Measurements from ENCODE around the gene TBC1D26.
A peak's percentile ranks its signal among the peaks of the same experiment; 100 is the strongest.
"Not testable (repeated sequence)": the region's sequence is repeated elsewhere in the genome, so short reads cannot be mapped to it uniquely, and the experiment has no call there.

The TBC1D26 gene

DNA sequence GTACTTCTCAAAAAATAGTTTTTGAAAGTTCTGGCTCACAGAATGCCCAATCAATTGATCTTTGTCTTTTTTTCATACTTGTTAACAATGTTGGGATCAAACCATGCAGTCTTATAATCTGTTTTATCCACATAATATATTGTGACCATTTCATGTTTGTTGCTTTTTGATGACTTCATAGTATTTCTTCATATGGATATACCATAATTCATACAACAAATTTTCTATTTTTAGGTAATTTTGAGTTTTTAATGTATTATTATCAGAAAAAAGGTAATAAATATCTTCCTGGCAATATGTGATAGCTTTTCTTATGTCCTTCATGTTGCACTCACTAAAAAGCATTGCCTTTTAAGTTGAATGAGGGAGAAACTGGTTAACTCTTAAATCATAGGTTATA lies 44.8 kb downstream of the TBC1D26 start:
- Mint-ChIP-seq H3K4me3 (no peak overlapping the region), H3K4me1 (ENCODE audit: low read depth in 2 of 2) (no peaks in the 10 kb centered on the region), H3K36me3 (ENCODE audit: insufficient read depth) (no peaks in the 10 kb centered on the region), H3K27me3 (peaks cover 20 to 35% of the 10 kb centered on the region in 2 donors), H3K9me3 (peaks cover 8 to 17% of the 10 kb centered on the region in 2 donors), H3K27ac (no peak overlapping the region)
- ATAC-seq (replicated peaks) (no peak), DNase-seq (no peak)

DNA sequence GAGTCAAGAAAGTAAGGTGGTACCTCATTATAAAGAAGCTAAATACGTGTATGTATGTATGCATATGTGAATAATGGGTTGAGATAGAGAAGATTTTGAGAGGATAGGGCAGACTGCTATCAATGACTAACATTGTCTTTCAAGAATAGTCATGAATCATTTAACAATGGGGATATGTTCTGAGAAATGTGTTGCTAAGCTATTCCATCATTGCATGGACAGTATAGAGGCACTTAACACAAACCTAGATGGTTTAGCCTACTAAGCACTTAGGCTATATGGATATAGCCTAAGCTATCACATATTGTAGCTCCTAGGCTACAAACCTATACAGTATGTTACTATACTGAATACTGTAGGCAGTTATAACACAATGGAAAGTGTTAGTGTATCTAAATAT lies 45.2 kb downstream of the TBC1D26 start:
- H3K27me3 Mint-ChIP-seq: peaks cover 24 to 39% of the 10 kb centered on the region in 2 donors
- peaks cover 8 to 17% of the 10 kb centered on the region in 2 donors for H3K9me3 Mint-ChIP-seq
- ATAC-seq (replicated peaks): no peak
- H3K4me3 Mint-ChIP-seq: no peak overlapping the region
- no peak for DNase-seq
- H3K4me1 Mint-ChIP-seq (ENCODE audit: low read depth in 2 of 2): no peaks in the 10 kb centered on the region
- no peaks in the 10 kb centered on the region for H3K36me3 Mint-ChIP-seq (ENCODE audit: insufficient read depth)
- H3K27ac Mint-ChIP-seq: no peak overlapping the region

DNA sequence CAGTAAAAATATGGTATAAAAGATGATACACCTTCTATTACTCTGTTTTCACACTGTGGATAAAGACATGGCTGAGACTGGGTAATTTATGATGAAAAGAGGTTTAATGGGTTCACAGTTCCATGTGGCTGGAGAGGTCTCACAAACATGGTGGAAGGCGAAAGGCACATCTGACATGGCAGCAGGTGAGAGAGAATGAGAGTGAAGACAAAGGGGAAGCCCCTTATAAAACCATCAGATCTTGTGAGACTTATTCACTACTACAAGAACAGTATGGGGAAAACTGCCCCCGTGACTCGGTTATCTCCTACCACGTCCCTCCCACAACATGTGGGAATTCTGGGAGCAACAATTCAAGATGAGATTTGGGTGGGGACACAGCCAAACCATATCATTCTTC lies 45.6 kb downstream of the TBC1D26 start:
- Mint-ChIP-seq H3K4me3 (no peak overlapping the region), H3K9me3 (peaks cover 8 to 17% of the 10 kb centered on the region in 2 donors), H3K27ac (no peak overlapping the region), H3K4me1 (ENCODE audit: low read depth in 2 of 2) (no peaks in the 10 kb centered on the region), H3K36me3 (ENCODE audit: insufficient read depth) (no peaks in the 10 kb centered on the region), H3K27me3 (peaks cover 26 to 44% of the 10 kb centered on the region in 2 donors)
- DNase-seq: no peak
- ATAC-seq (replicated peaks): no peak

DNA sequence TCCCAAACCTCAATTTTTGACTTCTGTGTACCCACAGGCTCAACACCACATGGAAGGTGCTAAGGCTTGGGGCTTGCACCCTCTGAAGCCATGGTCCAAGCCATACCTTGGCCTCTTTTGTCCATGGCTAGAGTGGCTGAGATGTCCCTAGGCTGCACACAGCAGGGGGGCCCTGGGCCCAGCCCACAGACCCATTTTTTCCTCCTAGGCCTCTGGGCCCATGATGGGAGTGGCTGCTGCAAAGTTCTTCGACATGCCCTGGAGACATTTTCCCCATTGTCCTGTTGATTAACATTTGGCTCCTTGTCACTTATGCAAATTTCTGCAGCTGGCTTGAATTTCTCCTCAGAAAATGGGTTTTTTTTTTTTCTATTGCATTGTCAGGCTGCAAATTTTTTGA lies 47.0 kb downstream of the TBC1D26 start:
- no peaks in the 10 kb centered on the region for H3K4me1 Mint-ChIP-seq (ENCODE audit: low read depth in 2 of 2)
- H3K36me3 Mint-ChIP-seq (ENCODE audit: insufficient read depth): no peaks in the 10 kb centered on the region
- ATAC-seq (replicated peaks): no peak
- H3K4me3 Mint-ChIP-seq: no peak overlapping the region
- peaks cover 8 to 17% of the 10 kb centered on the region in 2 donors for H3K9me3 Mint-ChIP-seq
- peaks cover 38 to 58% of the 10 kb centered on the region in 2 donors for H3K27me3 Mint-ChIP-seq
- no peak for DNase-seq
- H3K27ac Mint-ChIP-seq: no peak overlapping the region

DNA sequence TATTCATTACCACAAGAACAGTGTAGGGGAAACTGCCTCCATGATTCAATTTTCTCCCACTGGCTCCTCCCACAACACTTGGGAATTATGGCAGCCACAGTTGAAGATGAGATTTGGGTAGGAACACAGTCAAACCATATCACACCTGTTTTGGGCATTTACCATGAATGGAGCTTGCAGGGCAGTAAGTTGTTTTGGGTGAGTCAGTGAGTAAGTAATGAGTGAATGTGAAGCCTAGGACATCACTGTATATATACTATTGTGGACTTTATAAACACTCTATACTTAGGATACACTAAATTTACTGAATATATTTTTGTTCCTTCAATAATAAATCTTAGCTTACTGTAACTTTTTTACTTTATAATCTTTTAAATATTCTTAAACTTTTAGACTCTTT lies 48.1 kb downstream of the TBC1D26 start:
- Mint-ChIP-seq H3K4me3 (no peak overlapping the region), H3K27ac (no peak overlapping the region), H3K9me3 (peaks cover 8 to 13% of the 10 kb centered on the region in 2 donors), H3K4me1 (ENCODE audit: low read depth in 2 of 2) (no peaks in the 10 kb centered on the region), H3K36me3 (ENCODE audit: insufficient read depth) (no peaks in the 10 kb centered on the region), H3K27me3 (peaks cover 43 to 63% of the 10 kb centered on the region in 2 donors)
- ATAC-seq (replicated peaks) (no peak), DNase-seq (no peak)

GRCh38 chr17:15782866-15783265 lies 50.8 kb downstream of the TBC1D26 start:
- Mint-ChIP-seq H3K27ac (no peak overlapping the region), H3K36me3 (ENCODE audit: insufficient read depth) (no peaks in the 10 kb centered on the region), H3K27me3 (peaks cover 38 to 67% of the 10 kb centered on the region in 2 donors), H3K9me3 (peaks cover 6 to 8% of the 10 kb centered on the region in 2 donors), H3K4me1 (ENCODE audit: low read depth in 2 of 2) (peaks cover 0 to 4% of the 10 kb centered on the region in 2 donors), H3K4me3 (peak overlapping the region in 1 of 2 donors; percentile 36)
- no peak for ATAC-seq (replicated peaks)
- DNase-seq: no peak

GRCh38 chr17:15783461-15783860 lies 51.4 kb downstream of the TBC1D26 start:
- H3K36me3 Mint-ChIP-seq (ENCODE audit: insufficient read depth): no peaks in the 10 kb centered on the region
- H3K4me3 Mint-ChIP-seq: no peak overlapping the region
- DNase-seq: no peak
- peaks cover 0 to 4% of the 10 kb centered on the region in 2 donors for H3K4me1 Mint-ChIP-seq (ENCODE audit: low read depth in 2 of 2)
- H3K9me3 Mint-ChIP-seq: peaks cover 5 to 6% of the 10 kb centered on the region in 2 donors
- no peak for ATAC-seq (replicated peaks)
- no peak overlapping the region for H3K27ac Mint-ChIP-seq
- peaks cover 38 to 61% of the 10 kb centered on the region in 2 donors for H3K27me3 Mint-ChIP-seq

GRCh38 chr17:15784351-15784750 lies 52.3 kb downstream of the TBC1D26 start:
- DNase-seq; H3K4me1 Mint-ChIP-seq (ENCODE audit: low read depth in 2 of 2); H3K36me3 Mint-ChIP-seq (ENCODE audit: insufficient read depth); H3K27ac Mint-ChIP-seq; ATAC-seq (replicated peaks); H3K9me3 Mint-ChIP-seq; H3K4me3 Mint-ChIP-seq: not testable (repeated sequence)
- peaks cover 37 to 52% of the 10 kb centered on the region in 2 donors for H3K27me3 Mint-ChIP-seq

DNA sequence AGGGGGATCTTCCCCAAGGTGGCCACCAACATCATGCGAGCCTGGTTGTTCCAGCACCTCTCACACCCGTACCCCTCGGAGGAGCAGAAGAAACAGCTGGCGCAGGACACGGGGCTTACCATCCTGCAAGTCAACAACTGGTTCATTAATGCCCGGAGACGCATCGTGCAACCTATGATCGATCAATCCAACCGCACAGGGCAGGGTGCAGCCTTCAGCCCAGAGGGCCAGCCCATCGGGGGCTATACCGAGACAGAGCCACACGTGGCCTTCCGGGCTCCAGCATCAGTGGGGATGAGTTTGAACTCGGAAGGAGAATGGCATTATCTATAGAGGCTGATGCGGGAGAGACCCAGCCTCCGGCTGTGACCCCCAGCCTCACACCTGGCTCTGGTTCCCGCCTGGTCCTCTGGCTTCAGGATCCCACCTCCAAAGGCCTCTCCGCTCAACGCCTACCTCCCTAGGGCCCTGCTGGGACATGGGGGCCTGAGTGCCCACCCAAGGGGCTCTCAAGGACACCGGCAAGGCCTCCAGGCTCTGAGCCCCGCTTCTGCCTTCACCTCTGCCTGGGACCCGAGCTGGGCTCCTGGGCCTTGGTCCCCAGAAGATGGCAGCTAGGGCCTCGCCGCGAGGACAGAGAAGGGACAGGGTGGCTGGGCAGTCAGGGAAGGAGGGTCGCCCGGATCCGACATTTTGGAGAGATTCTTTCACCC lies 55.4 kb downstream of the TBC1D26 start:
- H3K4me1 Mint-ChIP-seq (ENCODE audit: low read depth in 2 of 2); DNase-seq; ATAC-seq (replicated peaks); H3K4me3 Mint-ChIP-seq; H3K27ac Mint-ChIP-seq; H3K36me3 Mint-ChIP-seq (ENCODE audit: insufficient read depth); H3K9me3 Mint-ChIP-seq: not testable (repeated sequence)
- peaks cover 17 to 28% of the 10 kb centered on the region in 2 donors for H3K27me3 Mint-ChIP-seq

- H3K4me3 Mint-ChIP-seq; DNase-seq; H3K27ac Mint-ChIP-seq; H3K9me3 Mint-ChIP-seq; H3K36me3 Mint-ChIP-seq (ENCODE audit: insufficient read depth); ATAC-seq (replicated peaks); H3K4me1 Mint-ChIP-seq (ENCODE audit: low read depth in 2 of 2): not testable (repeated sequence)
- peaks cover 13 to 20% of the 10 kb centered on the region in 2 donors for H3K27me3 Mint-ChIP-seq
Observed at GRCh38 chr17:15788365-15788764, 56.3 kb downstream of the TBC1D26 start.
